Epidermal melanocyte (primary cell): Measurements from ENCODE around the gene CD40LG.

Source experiments
- DNase-seq: peaks from one replicate; pipeline ENCODE4 v3.0.0; 2011; ENCODE audit warnings: low spot score; ENCODE audit not compliant: insufficient read length

Gene CD40LG

DNA sequence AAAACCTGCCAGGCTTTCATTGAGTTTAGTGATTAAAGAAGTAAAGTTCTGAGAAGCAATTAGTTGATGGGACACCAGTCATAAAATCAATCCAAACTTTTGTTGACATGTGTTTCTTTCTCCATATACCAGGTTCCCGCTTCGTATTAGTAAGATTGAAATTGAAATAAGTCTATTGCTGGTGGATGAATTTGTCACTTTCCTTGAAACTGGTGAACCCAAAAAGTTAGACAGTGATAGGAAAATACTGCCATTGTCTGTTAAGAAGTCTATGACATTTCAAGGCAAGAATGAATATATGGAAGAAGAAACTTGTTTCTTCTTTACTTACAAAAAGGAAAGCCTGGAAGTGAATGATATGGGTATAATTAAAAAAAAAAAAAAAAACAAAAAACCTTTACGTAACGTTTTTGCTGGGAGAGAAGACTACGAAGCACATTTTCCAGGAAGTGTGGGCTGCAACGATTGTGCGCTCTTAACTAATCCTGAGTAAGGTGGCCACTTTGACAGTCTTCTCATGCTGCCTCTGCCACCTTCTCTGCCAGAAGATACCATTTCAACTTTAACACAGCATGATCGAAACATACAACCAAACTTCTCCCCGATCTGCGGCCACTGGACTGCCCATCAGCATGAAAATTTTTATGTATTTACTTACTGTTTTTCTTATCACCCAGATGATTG lies at the start of gene CD40LG:
Gene CD40LG, plus strand, starts transcription at position 482 of the 684 bp plus-strand sequence. Its CDS starts 91 bp downstream, at position 573.
- no peak for DNase-seq

- no peak for DNase-seq
These were observed 49.3 kb upstream of the CD40LG start for GRCh38 chrX:136598631-136599030.

GRCh38 chrX:136600059-136600458 lies 47.9 kb upstream of the CD40LG start:
- DNase-seq: no peak

GRCh38 chrX:136607236-136607635 lies 40.7 kb upstream of the CD40LG start:
- no peak for DNase-seq

DNA sequence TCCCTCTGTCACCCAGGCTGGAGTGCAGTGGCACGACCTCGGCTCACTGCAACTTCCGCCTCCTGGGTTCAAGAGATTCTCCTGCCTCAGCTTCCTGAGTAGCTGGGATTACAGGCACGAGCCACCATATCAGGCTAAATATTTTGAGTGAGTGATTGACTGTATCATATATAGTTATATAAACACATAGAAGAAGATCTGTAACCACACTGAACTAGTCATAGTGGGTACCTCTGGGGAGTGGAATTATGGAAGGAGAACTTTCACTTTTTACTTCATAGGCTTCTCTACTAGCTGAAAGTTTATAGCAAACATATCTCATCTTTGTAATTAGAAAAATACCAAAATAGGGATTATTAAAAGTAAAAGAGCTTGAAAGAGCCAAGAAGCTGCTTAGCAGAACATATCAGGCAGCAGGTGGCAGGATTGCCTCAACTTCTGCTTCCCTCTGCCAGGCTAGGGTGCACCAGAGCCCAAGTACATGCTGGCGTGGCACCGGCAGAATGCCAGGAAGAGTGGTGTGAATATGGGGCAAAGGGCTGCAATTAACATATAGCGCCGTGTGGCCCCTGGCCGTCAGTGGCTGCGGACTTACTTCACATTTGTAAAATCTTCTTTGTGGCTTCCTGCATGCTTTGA lies 39.5 kb upstream of the CD40LG start:
- DNase-seq: no peak

GRCh38 chrX:136616987-136617685 lies 30.8 kb upstream of the CD40LG start:
- DNase-seq: no peak

- no peak for DNase-seq
These were observed 28.0 kb upstream of the CD40LG start for GRCh38 chrX:136619899-136620505.

DNA sequence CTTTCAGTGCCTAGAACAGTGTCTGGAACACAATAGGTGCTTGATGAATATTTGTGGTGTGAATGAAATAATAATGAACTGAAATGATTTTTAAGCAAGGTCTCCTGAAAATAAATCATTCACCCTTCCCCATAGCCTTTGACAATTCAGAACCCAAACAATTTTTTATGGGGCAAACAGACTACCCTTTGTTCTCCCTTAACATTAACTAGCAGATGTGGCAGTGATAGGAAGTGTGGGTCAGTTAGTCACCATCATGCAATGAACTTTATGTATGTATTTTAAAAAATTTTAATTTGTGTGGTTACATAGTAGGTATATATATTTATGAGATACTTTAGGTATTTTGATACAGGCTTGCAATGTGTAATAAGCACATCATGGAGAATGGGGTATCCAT lies 27.2 kb upstream of the CD40LG start:
- no peak for DNase-seq

- DNase-seq: no peak
These were observed 25.4 kb upstream of the CD40LG start for GRCh38 chrX:136622568-136622967.

DNA sequence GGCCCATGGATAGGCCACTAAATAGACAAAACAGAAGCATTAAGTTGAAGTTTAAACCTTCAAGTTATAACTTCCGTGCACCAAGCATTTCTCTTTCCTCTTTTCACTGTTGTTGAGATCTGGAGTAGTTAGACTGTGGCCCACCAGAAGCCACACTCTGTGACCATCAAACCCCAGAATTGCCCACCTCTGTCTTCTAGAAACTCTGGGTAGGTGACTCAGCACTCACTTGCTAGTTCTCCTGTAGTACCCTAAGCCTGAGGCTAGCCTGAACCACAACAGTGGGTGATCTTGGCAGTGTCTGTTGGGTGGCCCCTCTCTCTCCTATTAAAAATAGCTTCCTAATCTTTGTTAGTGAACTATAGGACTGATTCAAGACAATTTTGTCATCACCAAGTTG lies 24.6 kb upstream of the CD40LG start:
- no peak for DNase-seq

GRCh38 chrX:136625246-136625645 lies 22.7 kb upstream of the CD40LG start:
- no peak for DNase-seq

- DNase-seq: no peak
These were observed 21.7 kb upstream of the CD40LG start for GRCh38 chrX:136626237-136626636.

DNA sequence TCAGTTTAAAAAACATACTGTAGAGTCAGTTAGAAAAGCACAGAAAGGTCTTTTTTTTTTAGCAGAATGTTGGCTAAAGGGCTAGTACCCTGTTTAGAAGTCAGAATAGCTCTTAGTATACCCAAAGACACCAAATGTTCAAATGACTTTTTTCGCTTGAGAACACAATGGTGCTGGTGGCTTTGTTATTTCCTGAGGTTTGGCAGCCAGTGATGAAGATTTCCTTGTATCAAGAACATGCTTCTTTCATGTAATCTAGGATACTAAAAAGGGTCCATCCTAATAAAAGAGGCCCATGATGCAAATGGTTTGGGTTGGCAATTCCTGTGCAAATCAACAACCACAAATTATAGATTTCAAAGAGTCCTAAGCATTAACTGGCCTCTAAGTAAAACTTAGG lies 21.1 kb upstream of the CD40LG start:
- DNase-seq: no peak

GRCh38 chrX:136627409-136627808 lies 20.5 kb upstream of the CD40LG start:
- no peak for DNase-seq

- DNase-seq: no peak
These were observed 18.7 kb upstream of the CD40LG start for GRCh38 chrX:136629084-136629750.

DNA sequence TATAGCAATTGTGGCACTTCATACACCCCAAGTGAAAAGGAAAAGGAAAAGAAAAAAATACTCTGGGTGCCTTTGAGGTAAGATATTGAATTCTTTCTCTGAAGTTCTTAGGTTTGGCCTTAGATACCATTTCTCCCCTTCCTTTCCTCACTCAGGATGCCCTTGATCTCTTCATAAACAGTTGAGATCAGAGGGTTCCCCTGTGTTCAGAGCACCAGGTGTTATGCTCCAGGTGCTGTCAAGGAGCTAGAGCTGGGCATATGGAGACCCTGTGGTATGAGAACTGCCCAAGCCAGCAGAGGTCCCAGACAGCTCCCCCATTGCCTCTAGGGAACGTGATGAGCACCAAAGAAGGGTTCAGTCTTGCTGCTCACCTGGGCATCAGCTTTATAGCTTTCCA lies 17.1 kb upstream of the CD40LG start:
- DNase-seq: no peak

DNA sequence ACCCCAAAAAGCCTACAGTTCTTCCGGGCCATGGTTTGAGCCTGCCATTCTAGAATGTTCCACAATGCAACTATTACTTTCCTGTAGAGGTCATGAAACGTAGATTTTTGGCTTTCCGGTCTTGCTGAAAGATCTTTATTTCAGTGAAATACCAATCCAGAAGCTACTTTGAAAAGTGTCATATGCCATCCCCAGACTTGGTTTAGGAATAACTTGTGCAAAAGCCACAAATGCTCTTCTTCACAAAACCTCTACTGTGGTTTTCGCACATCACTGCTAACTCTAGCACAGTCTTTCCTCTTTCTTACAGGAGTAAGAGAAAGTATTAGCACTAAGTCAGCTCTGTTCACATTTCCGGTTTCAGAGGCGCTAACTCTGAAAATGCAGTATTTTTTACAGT lies 12.7 kb upstream of the CD40LG start:
- no peak for DNase-seq

DNA sequence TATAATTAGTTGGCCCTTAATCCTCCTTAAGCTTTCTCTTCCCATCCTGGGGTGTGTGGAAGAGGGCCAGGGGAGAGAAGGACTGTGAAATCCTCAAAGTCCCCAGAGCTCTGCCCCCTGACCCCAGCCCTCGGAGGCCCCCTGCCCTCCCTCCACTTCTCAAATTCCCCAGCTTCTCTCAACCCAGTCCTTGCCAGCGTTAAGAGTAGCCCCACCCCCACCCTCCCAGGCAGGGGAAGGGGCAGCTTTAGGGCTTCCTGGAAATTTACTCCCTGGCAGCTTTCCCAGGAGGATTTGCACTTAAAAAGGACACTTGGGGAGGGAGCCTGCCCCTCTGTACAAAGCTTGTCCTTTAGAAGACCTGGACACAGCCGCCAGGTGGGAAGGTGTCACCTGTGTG lies 11.8 kb upstream of the CD40LG start:
- no peak for DNase-seq

DNA sequence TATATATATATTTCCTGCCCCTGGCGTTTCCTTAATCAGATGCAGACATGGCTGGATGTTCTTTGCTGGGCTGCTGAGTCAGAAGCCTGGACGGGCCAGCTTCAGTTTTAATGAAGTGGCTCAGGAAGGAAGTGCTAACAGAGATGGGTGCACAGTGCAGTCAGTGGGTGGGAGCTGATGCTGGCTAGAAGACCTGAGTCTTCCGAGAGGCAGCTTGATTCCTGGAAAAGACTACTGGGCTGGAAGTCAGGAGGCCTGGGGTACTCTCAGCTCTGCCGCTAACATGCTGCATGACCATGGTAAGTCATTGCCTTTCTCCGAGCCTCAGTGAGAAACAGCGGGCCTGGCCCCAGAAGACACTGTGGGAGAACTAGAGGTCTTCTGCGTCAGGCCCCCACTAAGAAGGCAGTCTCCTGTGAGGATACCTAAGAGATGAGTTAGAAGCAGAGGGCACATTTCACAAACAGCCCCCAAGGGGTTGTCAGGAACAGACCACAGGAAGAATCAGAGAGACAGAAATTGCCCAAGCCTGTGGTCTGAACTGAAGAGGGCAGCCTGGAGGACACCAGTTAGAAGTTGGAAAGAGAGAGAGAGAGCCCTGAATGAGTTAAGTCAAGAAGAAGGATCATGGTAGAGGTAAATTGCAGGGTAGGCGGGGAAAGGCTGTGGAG lies 8.3 kb upstream of the CD40LG start:
- DNase-seq: no peak

DNA sequence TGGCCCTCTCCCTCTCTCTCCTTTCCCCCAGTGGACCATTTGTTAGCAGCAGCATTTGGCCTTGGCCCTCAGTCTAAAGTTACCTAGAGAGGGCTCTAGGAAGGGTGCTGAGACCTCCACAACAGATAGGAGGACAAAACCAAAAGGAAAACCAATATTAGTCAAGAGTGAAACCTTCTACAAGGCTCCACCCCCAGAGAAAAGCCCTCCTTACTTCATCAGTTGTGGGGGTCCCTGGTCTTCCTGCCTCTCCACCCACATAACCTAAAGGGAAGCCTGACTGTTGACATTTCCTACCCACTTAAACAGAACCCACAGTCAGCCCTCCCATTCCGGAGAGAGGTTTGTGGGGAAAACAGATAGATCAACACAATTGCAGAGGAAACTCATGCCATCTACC lies 4.7 kb upstream of the CD40LG start:
- DNase-seq: no peak

- DNase-seq: no peak
These were observed 1.2 kb upstream of the CD40LG start for GRCh38 chrX:136646602-136647239.
